ENCODE data around the gene ESR1. TPM values are rescaled to one million over a fixed set of nuclear protein-coding genes. Genes with fewer than 3 reads are reported as not detected.

ESR1 gene
- total RNA-seq, 1 donor from 2014 or later, result not detected

GRCh38 chr6:152121910-152122309 lies 314.4 kb downstream of the ESR1 start:
- Histone ChIP-seq H3K79me2 (ENCODE audit: low read depth) (no peaks in the 10 kb centered on the region), H3K36me3 (no peaks in the 10 kb centered on the region), H3K4me3 (no peak overlapping the region), H3K27me3 (no peaks in the 10 kb centered on the region), H2AFZ (replicated peaks) (no peak overlapping the region), H3K9me3 (ENCODE audit: low read depth) (no peaks in the 10 kb centered on the region), H3K4me2 (no peak overlapping the region), H4K20me1 (ENCODE audit: low read depth) (no peaks in the 10 kb centered on the region), H3F3A (ENCODE audit: low read depth) (no peaks in the 10 kb centered on the region), H3K27ac (no peak overlapping the region), H3K4me1 (no peaks in the 10 kb centered on the region), H3K9ac (no peak overlapping the region)
- DNase-seq (ENCODE audit: low spot score), result no peak
- H3K27ac Mint-ChIP-seq, result no peak overlapping the region
- no peaks in the 10 kb centered on the region for H3K9me3 Mint-ChIP-seq
- no peak overlapping the region for H3K4me3 Mint-ChIP-seq
- TF ChIP-seq CTCF (IDR thresholded peaks at IDR 0.05) (no peak), EZH2 (IDR thresholded peaks at IDR 0.05) (no peak), EZH2phosphoT487 (IDR thresholded peaks at IDR 0.05) (no peak)
- H3K36me3 Mint-ChIP-seq, result no peaks in the 10 kb centered on the region
- peaks cover 2% of the 10 kb centered on the region for H3K27me3 Mint-ChIP-seq (ENCODE audit: insufficient read depth, low read depth)
- H3K4me1 Mint-ChIP-seq, result no peaks in the 10 kb centered on the region

- H2AFZ ChIP-seq (replicated peaks), result no peak overlapping the region
- H3K4me3 ChIP-seq, result no peak overlapping the region
- Mint-ChIP-seq H3K27me3 (ENCODE audit: insufficient read depth, low read depth) (peaks cover 2% of the 10 kb centered on the region), H3K27ac (no peak overlapping the region), H3K9me3 (no peaks in the 10 kb centered on the region), H3K4me3 (no peak overlapping the region), H3K36me3 (no peaks in the 10 kb centered on the region), H3K4me1 (no peaks in the 10 kb centered on the region)
- H4K20me1 ChIP-seq (ENCODE audit: low read depth), result no peaks in the 10 kb centered on the region
- H3F3A ChIP-seq (ENCODE audit: low read depth), result no peaks in the 10 kb centered on the region
- DNase-seq (ENCODE audit: low spot score), result no peak
- no peak overlapping the region for H3K27ac ChIP-seq
- H3K9ac ChIP-seq, result no peak overlapping the region
- no peaks in the 10 kb centered on the region for H3K9me3 ChIP-seq (ENCODE audit: low read depth)
- no peak overlapping the region for H3K4me2 ChIP-seq
- no peaks in the 10 kb centered on the region for H3K36me3 ChIP-seq
- H3K79me2 ChIP-seq (ENCODE audit: low read depth), result no peaks in the 10 kb centered on the region
- no peaks in the 10 kb centered on the region for H3K4me1 ChIP-seq
- TF ChIP-seq CTCF (IDR thresholded peaks at IDR 0.05), result no peak
- TF ChIP-seq EZH2 (IDR thresholded peaks at IDR 0.05), result no peak
- TF ChIP-seq EZH2phosphoT487 (IDR thresholded peaks at IDR 0.05), result no peak
- H3K27me3 ChIP-seq, result no peaks in the 10 kb centered on the region
Measured at GRCh38 chr6:152122434-152122833, 315.0 kb downstream of the ESR1 start.

- Mint-ChIP-seq H3K27ac (no peak overlapping the region), H3K36me3 (no peaks in the 10 kb centered on the region), H3K4me3 (no peak overlapping the region), H3K27me3 (ENCODE audit: insufficient read depth, low read depth) (peaks cover 2% of the 10 kb centered on the region), H3K9me3 (no peaks in the 10 kb centered on the region), H3K4me1 (no peaks in the 10 kb centered on the region)
- H3K4me1 ChIP-seq, result no peaks in the 10 kb centered on the region
- H3K36me3 ChIP-seq, result no peaks in the 10 kb centered on the region
- no peaks in the 10 kb centered on the region for H4K20me1 ChIP-seq (ENCODE audit: low read depth)
- H3K27me3 ChIP-seq, result no peaks in the 10 kb centered on the region
- no peak overlapping the region for H3K27ac ChIP-seq
- no peaks in the 10 kb centered on the region for H3K79me2 ChIP-seq (ENCODE audit: low read depth)
- no peak overlapping the region for H3K4me2 ChIP-seq
- no peak overlapping the region for H3K9ac ChIP-seq
- TF ChIP-seq EZH2 (IDR thresholded peaks at IDR 0.05), result no peak
- DNase-seq (ENCODE audit: low spot score), result no peak
- H3K4me3 ChIP-seq, result no peak overlapping the region
- H3F3A ChIP-seq (ENCODE audit: low read depth), result no peaks in the 10 kb centered on the region
- no peaks in the 10 kb centered on the region for H3K9me3 ChIP-seq (ENCODE audit: low read depth)
- no peak overlapping the region for H2AFZ ChIP-seq (replicated peaks)
Measured at GRCh38 chr6:152123076-152123475, 315.6 kb downstream of the ESR1 start.

- Mint-ChIP-seq H3K9me3 (no peaks in the 10 kb centered on the region), H3K27ac (no peak overlapping the region), H3K4me1 (no peaks in the 10 kb centered on the region), H3K36me3 (no peaks in the 10 kb centered on the region), H3K27me3 (ENCODE audit: insufficient read depth, low read depth) (peaks cover 2% of the 10 kb centered on the region), H3K4me3 (no peak overlapping the region)
- no peaks in the 10 kb centered on the region for H3K79me2 ChIP-seq (ENCODE audit: low read depth)
- no peaks in the 10 kb centered on the region for H3K36me3 ChIP-seq
- no peaks in the 10 kb centered on the region for H3K9me3 ChIP-seq (ENCODE audit: low read depth)
- no peak overlapping the region for H3K27ac ChIP-seq
- no peaks in the 10 kb centered on the region for H4K20me1 ChIP-seq (ENCODE audit: low read depth)
- no peak overlapping the region for H3K4me3 ChIP-seq
- no peak for TF ChIP-seq EZH2 (IDR thresholded peaks at IDR 0.05)
- no peak for TF ChIP-seq EZH2phosphoT487 (IDR thresholded peaks at IDR 0.05)
- peak; percentile 83 for TF ChIP-seq CTCF (IDR thresholded peaks at IDR 0.05)
- no peak overlapping the region for H3K4me2 ChIP-seq
- H2AFZ ChIP-seq (replicated peaks), result peak overlapping the region; percentile 83
- no peaks in the 10 kb centered on the region for H3K27me3 ChIP-seq
- H3F3A ChIP-seq (ENCODE audit: low read depth), result no peaks in the 10 kb centered on the region
- no peak overlapping the region for H3K9ac ChIP-seq
- DNase-seq (ENCODE audit: low spot score), result peak; percentile 42
- H3K4me1 ChIP-seq, result no peaks in the 10 kb centered on the region
Measured at GRCh38 chr6:152124429-152125074, 317.1 kb downstream of the ESR1 start.
